Measurements from ENCODE around the gene RDM1.
"Not testable (repeated sequence)": the region's sequence is repeated elsewhere in the genome, so short reads cannot be mapped to it uniquely, and the experiment has no call there.

The RDM1 gene

GRCh38 chr17:35898283-35899070 is 32.1 kb downstream of the RDM1 start:
- no peak for DNase-seq (ENCODE audit: low read depth)

- not testable (repeated sequence) for DNase-seq (ENCODE audit: low read depth)
Observed at GRCh38 chr17:35897772-35898171, 32.8 kb downstream of the RDM1 start.

GRCh38 chr17:35895636-35896587 is 34.7 kb downstream of the RDM1 start:
- DNase-seq (ENCODE audit: low read depth) = peak; percentile 74

- no peak for DNase-seq (ENCODE audit: low read depth)
Observed at GRCh38 chr17:35894206-35894605, 36.4 kb downstream of the RDM1 start.

GRCh38 chr17:35893751-35894150 is 36.8 kb downstream of the RDM1 start:
- DNase-seq (ENCODE audit: low read depth) = no peak

- DNase-seq (ENCODE audit: low read depth) = no peak
Observed at GRCh38 chr17:35892091-35893035, 38.2 kb downstream of the RDM1 start.

- DNase-seq (ENCODE audit: low read depth) = no peak
Observed at GRCh38 chr17:35891269-35891668, 39.3 kb downstream of the RDM1 start.

- DNase-seq (ENCODE audit: low read depth) = no peak
Observed at GRCh38 chr17:35890774-35891155, 39.8 kb downstream of the RDM1 start.

- no peak for DNase-seq (ENCODE audit: low read depth)
Observed at GRCh38 chr17:35889818-35890773, 40.5 kb downstream of the RDM1 start.

- DNase-seq (ENCODE audit: low read depth) = no peak
Observed at GRCh38 chr17:35889241-35889640, 41.3 kb downstream of the RDM1 start.

GRCh38 chr17:35879773-35880654 is 50.6 kb downstream of the RDM1 start, which contains the start of gene CCL5:
Gene CCL5, minus strand, starts transcription at chr17:35880360.
- no peak for DNase-seq (ENCODE audit: low read depth)

GRCh38 chr17:35878361-35878760 is 52.2 kb downstream of the RDM1 start:
- no peak for DNase-seq (ENCODE audit: low read depth)

- no peak for DNase-seq (ENCODE audit: low read depth)
Observed at GRCh38 chr17:35877345-35878029, 53.1 kb downstream of the RDM1 start.

- no peak for DNase-seq (ENCODE audit: low read depth)
Observed at GRCh38 chr17:35876534-35876933, 54.0 kb downstream of the RDM1 start.

GRCh38 chr17:35875800-35876139 is 54.8 kb downstream of the RDM1 start:
- DNase-seq (ENCODE audit: low read depth) = no peak

- DNase-seq (ENCODE audit: low read depth) = no peak
Observed at GRCh38 chr17:35875072-35875799, 55.3 kb downstream of the RDM1 start.

GRCh38 chr17:35872196-35872980 is 58.2 kb downstream of the RDM1 start:
- DNase-seq (ENCODE audit: low read depth) = no peak
